ENCODE data around the gene NBEAL2.

NBEAL2 gene

DNA sequence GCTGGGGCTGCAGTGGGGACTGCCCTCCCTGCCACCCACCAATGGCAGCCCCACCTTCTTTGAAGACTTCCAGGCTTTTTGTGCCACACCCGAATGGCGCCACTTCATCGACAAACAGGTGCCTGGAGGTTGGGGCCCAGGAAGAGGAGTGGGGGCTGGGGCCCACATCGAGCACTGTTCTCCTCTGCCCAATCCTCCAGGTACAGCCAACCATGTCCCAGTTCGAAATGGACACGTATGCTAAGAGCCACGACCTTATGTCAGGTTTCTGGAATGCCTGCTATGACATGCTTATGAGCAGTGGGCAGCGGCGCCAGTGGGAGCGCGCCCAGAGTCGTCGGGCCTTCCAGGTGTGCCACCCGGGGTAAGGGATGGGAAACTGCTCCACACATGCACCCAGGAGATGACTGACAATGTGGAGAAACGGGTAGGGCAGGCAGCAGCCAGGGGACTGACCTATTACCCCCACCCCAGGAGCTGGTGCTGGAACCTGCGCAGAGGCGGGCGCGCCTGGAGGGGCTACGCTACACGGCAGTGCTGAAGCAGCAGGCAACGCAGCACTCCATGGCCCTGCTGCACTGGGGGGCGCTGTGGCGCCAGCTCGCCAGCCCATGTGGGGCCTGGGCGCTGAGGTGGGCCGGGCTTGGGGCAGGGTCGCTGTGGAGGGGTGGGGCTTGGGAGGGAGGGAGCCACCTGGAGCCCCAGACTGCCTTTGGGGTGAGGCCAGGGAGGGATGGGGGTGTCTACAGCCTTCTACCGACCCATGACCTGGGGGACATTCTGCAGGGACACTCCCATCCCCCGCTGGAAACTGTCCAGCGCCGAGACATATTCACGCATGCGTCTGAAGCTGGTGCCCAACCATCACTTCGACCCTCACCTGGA, 22.9 kb downstream of the NBEAL2 start:
- H3K4me3 ChIP-seq (ENCODE audit: low read depth, low read length), result no peak overlapping the region
- TF ChIP-seq, protein P1, sequence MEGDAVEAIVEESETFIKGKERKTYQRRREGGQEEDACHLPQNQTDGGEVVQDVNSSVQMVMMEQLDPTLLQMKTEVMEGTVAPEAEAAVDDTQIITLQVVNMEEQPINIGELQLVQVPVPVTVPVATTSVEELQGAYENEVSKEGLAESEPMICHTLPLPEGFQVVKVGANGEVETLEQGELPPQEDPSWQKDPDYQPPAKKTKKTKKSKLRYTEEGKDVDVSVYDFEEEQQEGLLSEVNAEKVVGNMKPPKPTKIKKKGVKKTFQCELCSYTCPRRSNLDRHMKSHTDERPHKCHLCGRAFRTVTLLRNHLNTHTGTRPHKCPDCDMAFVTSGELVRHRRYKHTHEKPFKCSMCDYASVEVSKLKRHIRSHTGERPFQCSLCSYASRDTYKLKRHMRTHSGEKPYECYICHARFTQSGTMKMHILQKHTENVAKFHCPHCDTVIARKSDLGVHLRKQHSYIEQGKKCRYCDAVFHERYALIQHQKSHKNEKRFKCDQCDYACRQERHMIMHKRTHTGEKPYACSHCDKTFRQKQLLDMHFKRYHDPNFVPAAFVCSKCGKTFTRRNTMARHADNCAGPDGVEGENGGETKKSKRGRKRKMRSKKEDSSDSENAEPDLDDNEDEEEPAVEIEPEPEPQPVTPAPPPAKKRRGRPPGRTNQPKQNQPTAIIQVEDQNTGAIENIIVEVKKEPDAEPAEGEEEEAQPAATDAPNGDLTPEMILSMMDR (IDR thresholded peaks at IDR 0.05; ENCODE audit: low read depth, low read length), result no peak

DNA sequence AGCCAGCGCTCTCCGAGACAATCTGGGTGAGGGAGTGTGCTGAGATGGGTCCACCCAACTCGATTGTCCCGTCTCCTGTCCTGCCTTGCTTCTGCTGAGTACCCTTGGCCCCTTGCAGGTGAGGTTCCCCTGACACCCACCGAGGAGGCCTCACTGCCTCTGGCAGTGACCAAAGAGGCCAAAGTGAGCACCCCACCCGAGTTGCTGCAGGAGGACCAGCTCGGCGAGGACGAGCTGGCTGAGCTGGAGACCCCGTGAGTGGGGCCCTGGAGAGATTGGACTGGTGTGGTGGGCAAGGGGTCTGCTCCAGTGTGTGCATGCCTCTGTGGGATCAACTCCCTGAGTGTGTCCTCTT, 23.6 kb downstream of the NBEAL2 start:
- no peak overlapping the region for H3K4me3 ChIP-seq (ENCODE audit: low read depth, low read length)
- TF ChIP-seq, protein P1 (IDR thresholded peaks at IDR 0.05; ENCODE audit: low read depth, low read length), result no peak

DNA sequence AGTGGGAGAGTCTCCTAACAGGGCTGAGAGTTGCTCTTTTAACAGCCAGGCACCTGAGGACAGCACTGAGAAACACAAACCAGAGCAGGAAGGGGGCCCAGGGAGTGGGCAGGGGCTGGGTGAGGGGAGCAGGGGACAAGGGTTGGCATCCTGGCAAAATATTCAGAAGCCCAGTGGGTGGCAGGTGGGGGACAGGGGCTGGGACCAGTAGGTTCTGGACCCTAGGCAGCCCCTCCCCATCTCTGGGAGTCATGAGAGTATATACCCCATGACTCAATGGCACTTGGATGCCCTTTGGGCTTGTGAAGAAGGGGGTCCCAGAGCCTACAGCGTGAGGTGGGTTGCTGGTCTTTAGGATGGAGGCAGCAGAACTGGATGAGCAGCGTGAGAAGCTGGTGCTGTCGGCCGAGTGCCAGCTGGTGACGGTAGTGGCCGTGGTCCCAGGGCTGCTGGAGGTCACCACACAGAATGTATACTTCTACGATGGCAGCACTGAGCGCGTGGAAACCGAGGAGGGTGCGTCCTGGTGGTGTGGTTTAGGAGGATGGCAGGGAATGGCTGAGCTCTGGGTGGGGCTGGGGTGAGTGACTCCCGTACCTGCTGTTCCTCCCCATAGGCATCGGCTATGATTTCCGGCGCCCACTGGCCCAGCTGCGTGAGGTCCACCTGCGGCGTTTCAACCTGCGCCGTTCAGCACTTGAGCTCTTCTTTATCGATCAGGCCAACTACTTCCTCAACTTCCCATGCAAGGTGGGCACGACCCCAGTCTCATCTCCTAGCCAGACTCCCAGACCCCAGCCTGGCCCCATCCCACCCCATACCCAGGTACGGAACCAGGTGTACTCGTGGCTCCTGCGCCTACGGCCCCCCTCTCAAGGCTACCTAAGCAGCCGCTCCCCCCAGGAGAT, 24.2 kb downstream of the NBEAL2 start:
- TF ChIP-seq, protein P1 (IDR thresholded peaks at IDR 0.05; ENCODE audit: low read depth, low read length), result no peak

DNA sequence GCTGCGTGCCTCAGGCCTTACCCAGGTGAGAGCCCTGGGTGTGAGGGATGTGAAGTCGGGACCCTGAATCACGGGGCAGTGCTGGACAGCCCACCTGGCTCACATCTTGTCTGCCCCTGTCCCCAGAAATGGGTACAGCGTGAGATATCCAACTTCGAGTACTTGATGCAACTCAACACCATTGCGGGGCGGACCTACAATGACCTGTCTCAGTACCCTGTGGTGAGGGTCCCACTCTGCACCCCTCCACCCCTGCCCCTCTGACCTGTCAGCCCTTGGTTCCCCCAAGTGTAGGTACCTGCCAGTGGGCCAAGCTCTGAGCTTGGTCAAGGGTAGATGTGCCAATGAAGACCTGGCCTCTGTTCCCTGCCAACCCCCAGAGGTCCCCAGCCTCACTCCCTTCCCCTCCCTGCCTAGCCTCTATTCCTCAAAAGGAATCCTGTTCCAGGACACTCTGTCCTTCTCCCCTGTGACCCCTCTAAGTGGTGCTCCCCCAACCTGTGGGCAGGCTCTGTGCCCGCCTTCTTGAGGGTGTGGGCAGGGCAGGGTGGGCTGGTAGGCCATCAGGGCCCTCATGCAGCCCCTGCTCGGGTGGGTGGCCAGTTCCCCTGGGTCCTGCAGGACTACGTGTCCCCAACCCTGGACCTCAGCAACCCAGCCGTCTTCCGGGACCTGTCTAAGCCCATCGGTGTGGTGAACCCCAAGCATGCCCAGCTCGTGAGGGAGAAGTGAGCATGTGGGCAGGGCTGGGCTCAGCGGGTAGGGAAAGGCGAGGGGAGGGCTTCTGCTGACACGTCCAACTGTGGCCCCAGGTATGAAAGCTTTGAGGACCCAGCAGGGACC, 25.1 kb downstream of the NBEAL2 start:
- no peak overlapping the region for H3K4me3 ChIP-seq (ENCODE audit: low read depth, low read length)
- TF ChIP-seq, protein P1 (IDR thresholded peaks at IDR 0.05; ENCODE audit: low read depth, low read length), result no peak

More for the DNA sequence above, 24.2 kb downstream of the NBEAL2 start:
- no peak overlapping the region for H3K4me3 ChIP-seq (ENCODE audit: low read depth, low read length)

DNA sequence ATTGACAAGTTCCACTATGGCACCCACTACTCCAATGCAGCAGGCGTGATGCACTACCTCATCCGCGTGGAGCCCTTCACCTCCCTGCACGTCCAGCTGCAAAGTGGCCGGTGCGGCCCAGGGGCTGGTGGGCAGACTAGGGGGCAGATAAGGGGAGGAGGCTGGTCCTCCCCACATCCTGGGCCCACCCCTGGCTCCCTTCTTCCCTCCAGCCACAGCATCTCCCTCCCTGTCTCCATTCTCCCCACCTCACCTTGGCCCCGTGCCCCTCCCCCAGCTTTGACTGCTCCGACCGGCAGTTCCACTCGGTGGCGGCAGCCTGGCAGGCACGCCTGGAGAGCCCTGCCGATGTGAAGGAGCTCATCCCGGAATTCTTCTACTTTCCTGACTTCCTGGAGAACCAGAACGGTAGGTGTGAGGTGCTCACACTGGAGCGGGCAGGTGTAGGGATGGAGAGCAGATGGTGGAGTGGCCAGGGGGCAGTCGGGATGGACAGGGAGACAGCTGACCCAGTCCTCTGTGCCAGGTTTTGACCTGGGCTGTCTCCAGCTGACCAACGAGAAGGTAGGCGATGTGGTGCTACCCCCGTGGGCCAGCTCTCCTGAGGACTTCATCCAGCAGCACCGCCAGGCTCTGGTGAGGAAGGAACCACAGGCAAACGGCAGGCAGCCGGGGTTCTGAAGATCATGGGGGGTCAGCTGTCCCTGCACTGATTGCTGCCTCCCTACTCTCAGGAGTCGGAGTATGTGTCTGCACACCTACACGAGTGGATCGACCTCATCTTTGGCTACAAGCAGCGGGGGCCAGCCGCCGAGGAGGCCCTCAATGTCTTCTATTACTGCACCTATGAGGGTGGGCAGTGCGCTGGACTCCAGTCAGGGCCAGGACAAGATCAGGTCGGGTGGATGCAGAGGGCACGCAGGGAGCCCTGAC, 26.0 kb downstream of the NBEAL2 start:
- H3K4me3 ChIP-seq (ENCODE audit: low read depth, low read length), result no peak overlapping the region
- TF ChIP-seq, protein P1 (IDR thresholded peaks at IDR 0.05; ENCODE audit: low read depth, low read length), result no peak

DNA sequence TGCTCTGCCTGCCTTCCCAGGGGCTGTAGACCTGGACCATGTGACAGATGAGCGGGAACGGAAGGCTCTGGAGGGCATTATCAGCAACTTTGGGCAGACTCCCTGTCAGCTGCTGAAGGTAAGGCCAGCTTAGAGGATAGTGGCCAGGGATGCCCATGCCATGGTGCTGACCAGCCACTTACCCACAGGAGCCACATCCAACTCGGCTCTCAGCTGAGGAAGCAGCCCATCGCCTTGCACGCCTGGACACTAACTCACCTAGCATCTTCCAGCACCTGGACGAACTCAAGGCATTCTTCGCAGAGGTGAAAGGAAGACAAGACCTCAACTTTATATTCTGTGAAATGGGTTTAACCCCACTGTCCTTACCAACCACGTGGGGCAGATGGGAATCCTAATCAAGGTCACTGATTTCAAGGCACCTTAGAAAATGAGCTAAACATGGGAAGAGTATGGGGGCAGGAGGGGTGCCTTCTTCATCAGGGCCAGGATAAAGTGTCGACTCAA, 26.7 kb downstream of the NBEAL2 start:
- no peak overlapping the region for H3K4me3 ChIP-seq (ENCODE audit: low read depth, low read length)
- TF ChIP-seq, protein P1 (IDR thresholded peaks at IDR 0.05; ENCODE audit: low read depth, low read length), result no peak

Data from WI38 (cell line).